Activated T-cell treated with anti-CD3 and anti-CD28 coated beads, Interleukin-2, amount 50 U/mL, for 1 hour (primary cell): ENCODE results near the gene CCDC110.

Experiments used
- DNase-seq: peaks from one replicate; pipeline ENCODE4 v3.0.0-alpha.2; 2020

CCDC110 gene

DNA sequence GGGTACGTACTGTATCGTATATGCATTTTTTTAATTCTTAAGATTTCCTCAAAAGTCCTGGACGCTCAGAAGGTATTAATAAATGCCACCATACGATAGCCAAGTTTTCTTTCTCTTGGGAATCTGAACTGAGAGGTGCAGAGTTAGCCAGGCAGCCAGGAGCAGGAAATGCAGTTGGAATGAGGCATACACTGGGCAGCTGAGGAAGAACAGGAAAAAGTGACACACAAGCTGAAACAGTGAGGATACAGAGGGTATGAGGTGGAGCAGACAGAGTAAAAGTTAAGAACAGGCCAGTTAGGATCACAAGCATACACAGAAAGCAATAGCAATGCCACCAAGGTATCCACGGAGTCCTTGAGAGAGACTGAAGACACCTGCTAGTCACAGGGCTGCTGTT, 59.1 kb downstream of the CCDC110 start:
- no peak for DNase-seq

DNA sequence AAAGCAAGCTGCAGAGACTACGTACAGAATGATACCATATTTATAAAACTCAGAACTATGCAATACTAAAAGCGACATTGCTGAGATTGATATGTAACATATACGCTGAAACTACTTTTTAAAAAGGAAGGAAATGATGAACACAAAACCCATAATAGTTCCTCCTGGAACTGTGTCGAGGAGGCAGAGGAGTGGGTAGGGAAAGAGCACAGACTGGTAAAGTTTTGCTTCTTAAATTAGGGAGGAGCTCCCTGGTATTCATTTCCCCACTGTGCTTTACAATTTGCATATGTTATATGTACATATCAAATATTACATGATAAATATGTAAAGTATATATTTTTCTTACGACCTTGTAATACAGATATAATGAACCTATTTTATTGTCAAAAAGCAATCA, 59.7 kb downstream of the CCDC110 start:
- DNase-seq = no peak

DNA sequence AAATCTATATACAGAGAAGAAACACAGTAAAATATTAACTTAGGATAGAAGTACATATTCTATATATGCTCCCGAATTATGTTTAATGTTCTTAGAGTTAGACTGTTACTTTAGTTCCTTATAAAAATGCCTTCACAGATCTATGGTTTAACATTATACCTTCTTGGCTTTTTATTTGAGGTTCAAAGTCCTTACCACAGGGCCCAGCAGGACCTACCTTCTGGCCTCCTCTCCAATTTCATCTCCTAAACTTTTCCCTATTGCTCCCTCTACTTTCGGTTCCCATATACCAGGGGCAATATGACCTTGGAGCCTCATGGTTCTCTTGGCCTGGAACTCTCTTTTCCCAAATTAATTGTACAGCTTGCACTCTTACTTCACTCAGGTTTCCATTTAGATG, 63.1 kb downstream of the CCDC110 start:
- DNase-seq = no peak

DNA sequence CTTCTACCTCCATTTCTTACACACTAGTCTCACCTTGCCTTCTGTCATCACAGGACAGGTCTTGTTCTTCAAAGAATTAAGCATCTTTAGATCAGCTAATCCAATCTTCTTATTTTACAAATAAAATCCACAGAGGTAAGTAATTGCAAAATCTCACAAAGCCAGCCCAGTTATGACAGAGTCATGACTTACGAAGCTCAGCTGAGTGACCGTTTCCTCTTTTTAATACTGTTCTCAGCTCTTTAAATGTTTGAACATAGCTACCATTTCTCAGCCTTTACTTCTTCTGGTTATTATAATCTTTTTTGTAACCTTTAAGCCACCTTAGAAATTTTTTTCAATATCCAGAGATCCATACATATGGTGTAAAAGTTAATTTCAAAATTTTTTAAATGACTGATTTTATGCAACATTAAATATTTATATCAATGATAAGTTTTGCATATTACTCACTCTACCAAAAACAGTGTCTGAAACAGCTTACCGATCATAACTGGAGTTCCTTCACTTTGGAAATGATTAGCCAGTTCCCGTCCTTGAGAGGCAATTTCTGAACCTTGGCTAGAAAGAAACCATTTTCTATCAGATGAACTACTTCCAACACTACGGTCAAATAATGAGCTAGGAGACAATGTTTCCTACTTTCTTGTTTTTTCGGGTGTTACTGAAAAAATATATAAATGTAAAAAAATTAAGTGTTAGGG, 66.1 kb downstream of the CCDC110 start:
- no peak for DNase-seq

DNA sequence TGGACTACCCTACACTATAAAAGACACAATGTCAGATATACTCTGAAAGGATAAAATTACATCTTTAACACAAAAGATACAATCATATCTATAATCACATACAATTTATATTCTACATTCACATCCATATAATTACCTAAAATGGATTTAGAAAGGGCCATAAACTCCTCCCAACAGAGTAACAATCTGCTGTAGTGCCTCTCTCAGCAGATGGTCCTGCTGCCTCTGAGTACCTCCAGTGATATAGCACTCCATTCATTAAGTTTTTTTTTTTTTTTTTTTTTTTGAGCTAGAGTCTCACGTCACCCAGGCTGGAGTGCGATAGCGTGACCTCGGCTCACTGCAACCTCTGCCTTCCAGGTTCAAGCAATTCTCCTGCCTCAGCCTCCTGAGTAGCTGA, 67.5 kb downstream of the CCDC110 start:
- DNase-seq = no peak

DNA sequence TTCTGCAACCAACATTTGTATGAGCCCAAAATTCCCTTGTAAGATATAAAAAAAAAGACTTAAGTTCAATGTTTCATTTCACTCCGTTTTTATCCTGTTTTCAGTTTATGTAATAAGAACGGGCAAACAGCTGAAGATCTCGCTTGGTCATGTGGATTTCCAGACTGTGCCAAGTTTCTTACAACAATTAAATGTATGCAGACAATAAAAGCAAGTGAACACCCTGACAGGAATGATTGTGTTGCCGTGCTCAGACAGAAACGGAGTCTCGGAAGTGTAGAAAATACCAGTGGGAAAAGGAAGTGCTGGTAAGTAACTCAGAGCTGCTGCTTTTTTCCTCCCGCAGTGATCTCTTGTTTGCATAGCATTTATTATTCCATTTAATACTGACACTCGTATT, 72.1 kb downstream of the CCDC110 start:
- DNase-seq = no peak

DNA sequence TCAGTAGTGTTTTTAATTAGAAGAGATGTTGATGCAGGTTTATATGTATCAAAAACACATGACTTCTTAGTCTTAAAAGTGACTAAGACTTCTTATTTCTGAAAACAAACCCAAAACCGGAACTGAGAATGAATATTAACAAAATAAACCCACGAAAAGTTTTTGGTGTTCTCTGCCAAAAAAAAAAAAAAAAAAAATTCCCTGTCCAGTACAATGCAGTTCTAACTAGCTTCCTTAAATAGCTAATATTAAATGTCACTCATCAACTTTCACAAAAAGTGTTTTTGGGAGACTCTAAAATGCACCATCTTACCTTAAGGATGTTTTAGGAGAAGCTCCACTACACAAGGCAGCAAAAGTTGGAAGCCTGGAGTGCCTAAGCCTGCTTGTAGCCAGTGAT, 72.9 kb downstream of the CCDC110 start:
- no peak for DNase-seq

DNA sequence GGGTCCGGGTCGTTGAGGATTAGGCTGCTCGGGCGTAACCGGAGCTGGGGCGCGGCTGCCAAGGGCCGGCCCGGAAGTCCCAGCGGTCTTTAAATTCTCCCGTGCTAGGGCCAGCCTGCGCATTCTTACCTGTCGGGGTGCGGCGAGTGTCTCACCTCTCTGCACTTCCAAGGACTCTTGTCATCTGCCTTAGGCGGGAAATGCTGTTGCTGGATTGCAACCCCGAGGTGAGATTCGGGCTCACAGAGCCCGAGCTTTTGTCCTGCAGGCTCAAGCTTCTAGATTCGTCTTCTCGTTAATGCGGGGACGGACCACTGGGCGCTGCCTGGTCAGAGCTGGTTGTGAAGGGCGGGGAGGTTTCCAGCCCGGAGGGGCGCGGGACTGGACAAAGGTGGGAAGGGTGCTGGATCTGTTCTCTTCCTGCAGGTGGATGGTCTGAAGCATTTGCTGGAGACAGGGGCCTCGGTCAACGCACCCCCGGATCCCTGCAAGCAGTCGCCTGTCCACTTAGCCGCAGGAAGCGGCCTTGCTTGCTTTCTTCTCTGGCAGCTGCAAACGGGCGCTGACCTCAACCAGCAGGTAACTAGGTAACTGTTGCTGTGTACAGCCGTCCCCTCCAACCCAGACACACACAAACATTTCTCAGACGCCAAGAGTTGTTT, 74.7 kb downstream of the CCDC110 start, which contains the start of gene ANKRD37:
ANKRD37 (plus strand) TSS at position 118 of the 662 bp plus-strand sequence; CDS start at position 201, 83 bp downstream.
- DNase-seq = peak; percentile 26

DNA sequence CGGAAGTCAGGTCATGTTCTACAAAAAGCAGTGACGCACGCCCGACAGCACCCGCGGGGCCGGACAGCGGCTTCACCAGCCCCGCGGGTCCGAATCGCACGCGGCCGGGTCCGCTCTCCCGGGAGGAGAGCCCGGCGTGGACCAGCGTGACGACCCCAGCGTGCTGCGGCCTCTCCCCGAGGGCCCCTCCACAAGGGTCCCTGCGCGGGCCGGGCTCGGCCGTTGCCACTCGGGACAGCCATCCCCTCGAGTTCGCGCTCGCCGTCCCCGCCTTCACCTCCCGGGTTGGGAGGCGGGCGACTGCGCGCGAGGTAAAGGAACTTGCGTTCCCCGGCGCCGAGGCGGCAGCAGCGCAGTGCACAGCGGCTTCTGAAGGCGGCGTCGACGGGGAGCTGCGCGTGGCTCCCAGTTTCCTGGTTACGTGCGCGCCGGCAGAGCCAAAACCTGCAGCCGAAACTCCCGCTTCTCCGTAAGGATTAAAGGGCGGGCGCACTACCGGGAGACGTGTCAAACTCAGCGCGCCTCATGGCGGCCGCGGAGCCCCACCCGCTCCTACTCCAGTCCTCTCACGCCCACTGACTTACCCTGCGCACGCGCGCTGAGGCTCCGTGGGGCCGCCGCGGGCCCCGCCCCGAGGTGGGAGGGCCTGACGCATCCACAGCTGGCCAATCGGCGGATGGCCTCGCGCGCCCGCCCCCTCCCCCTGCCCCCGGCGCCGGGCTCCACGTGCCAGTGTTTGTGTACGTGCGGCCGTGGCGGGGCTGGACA, 75.4 kb downstream of the CCDC110 start:
- DNase-seq = peak; percentile 98

DNA sequence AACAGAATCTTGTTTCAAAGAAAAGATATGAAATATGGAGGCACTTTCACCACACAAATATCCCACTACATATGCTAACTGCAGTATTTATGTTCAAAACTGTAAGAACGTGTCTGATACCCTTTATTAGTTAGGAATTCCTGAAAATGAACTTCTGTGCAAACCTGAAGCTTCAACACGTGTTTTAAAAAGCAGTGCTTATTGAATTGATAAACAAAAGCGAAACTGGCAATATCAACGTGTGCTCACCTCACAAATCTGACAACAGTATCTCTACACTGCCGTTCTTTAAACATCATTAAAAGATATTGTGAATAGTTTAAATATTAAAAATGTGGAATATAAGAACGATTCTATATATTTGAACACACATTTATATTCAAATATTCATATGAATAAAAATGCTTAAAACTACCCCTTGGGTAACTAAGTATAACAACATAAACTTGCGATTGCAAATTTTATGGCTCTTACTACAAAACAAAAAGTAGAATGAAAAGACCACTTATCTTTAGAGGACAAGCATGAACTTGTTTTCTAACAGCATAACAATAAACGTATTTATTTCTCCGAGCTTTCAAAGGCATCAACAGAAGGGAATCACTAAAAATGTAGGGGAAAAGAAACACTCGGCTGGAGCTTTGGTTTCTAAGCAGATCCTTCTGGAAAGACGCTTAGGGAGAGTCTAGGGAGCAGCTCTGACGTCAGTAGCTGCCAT, 76.1 kb downstream of the CCDC110 start, which contains the start of gene LRP2BP:
LRP2BP (minus strand) TSS at position 687 of the 718 bp plus-strand sequence. CDS start 17,738 bp downstream, outside the sequence.
- DNase-seq = no peak
